Adrenal gland (tissue), 5 donors: ENCODE results near the gene WDR5.

Experiments used
- CTCF ChIP-seq, 6 experiments: fragments of 450-650 bp in 4 of 6; fragments of 200-600 bp in 2 of 6; sonication (generic) in 1 of 6; IDR thresholded peaks; 1 replicate in 5 of 6; 2 replicates in 1 of 6; pipeline versions ENCODE4 v1.5.1 to v1.8.0; 2016 to 2021; ENCODE audit warnings: antibody characterized with exemption in 6 of 6, mild to moderate bottlenecking in 2 of 6, moderate library complexity in 1 of 6
- POLR2A ChIP-seq, 2 donors: fragments of 450-650 bp; IDR thresholded peaks; one replicate each; pipeline ENCODE4 v1.6.1; 2017; ENCODE audit warnings: antibody characterized with exemption in 2 of 2, mild to moderate bottlenecking in 2 of 2, moderate library complexity in 1 of 2
- donor health status: DM: no; HTN: no; CAD: no.

DNA sequence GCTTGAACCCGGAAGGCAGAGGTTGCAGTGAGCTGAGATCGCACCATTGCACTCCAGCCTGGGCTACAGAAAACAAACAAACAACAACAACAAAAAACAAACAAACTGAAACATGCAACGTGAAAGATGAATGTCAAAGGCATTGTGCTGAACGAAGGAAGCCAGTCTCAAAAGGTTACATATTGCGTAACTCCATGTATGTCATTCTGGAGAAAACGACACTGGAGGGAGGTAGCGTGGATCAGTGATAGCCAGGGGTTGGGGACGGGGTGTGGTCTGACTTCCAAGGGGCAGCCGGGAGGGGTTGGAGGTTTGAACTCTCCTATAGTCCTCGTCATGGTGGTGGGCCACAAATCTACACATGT, 12.1 kb upstream of the WDR5 start:
- no peak for TF ChIP-seq CTCF (IDR thresholded peaks at IDR 0.05)
- no peak for TF ChIP-seq POLR2A (IDR thresholded peaks at IDR 0.05)
